GM21723 (cell line): ENCODE measurements around the gene ATP8B1.
"Not testable (repeated sequence)": the region's sequence is repeated elsewhere in the genome, so short reads cannot be mapped to it uniquely, and the experiment has no call there.

ENCODE experiments used
- ATAC-seq: cut with Tn5 transposase; IDR thresholded peaks from one replicate; pipeline ENCODE4 v1.9.1; 2021; ENCODE audit warnings: mild to moderate bottlenecking, moderate library complexity; ENCODE audit not compliant: unreplicated experiment

The ATP8B1 gene

DNA sequence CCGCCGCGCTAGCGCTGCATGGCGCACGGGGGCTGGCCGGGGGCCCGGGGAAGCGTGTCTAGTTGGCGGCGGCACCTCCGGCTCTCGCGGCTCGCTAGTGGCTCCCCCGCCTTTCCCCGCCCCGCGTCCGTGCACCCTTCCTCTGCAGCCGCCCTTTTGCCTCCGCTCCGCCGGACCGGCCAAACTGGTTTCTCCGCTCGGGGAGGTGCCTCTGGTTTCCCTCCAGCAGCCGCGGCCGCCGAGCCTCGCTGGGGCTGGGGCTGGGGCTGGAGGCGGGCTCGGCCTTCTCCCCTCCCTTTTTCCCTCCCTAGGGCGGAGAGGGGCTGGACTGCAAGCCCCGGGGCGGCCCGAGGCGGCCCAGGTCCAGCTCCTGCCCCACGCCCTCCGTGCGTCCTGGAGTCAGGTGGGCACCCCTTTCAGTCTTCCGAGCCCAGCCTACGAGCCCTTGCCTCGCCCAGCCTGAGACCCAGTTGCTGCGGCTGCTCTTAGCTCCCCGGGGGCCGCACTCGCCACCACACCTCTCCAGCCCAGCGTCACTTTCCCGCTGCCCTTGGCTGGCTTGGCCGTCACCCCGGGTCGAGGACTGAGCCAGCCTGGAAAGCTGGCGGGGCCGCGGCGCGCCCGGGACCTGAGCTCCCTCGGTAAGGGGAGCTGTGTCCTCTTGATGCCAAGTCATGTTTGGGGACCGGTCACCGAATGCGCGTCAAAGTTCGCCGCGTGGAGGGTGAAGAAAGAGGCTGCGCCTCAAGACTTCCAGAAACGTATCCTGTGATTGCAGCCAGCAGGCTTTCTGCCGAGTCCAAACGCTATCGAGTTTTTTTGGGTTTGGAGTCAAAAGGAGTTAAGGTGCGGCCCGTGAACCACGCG, at the start of gene ATP8B1:
Gene ATP8B1, minus strand, starts transcription at position 213 of the 867 bp plus-strand sequence. CDS start 71,508 bp downstream, outside the sequence.
- no peak for ATAC-seq

DNA sequence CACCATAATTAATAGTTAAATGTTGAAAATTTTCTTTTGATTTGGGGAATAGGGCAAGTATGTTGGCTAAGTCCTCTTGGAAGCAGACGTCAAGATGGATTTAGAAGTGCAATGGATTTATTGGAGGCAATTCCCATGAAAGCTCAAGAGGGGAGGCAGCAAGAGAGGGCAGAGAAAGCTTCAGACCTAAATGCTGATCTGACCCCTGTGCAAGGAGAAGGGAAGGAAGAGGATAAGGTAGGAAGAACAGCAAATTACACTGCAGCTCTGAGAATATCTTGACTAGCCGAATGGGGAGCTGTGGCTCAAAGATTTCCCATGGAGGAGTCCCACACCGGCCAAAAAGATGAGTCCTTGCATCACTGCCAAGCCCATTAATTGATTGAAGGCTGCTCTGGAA, 46.9 kb upstream of the ATP8B1 start:
- ATAC-seq: no peak

DNA sequence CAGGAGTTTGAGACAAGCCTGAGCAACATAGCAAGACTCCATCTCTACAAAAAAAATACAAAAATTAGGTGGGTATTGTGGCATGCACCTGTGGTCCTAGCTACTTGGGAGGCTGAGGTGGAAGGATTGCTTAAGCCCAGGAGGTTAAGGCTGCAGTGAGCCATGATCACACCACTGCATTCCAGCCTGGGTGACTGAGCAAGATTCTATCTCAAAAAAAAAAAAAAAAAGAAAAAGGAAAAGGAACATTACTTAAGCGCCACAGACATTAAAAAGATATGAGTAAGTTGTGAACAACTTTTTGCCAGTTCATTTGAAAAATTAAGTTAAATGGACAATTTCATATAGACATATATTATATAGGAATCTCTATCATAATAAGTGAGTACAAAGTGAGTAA, 45.3 kb upstream of the ATP8B1 start:
- not testable (repeated sequence) for ATAC-seq

DNA sequence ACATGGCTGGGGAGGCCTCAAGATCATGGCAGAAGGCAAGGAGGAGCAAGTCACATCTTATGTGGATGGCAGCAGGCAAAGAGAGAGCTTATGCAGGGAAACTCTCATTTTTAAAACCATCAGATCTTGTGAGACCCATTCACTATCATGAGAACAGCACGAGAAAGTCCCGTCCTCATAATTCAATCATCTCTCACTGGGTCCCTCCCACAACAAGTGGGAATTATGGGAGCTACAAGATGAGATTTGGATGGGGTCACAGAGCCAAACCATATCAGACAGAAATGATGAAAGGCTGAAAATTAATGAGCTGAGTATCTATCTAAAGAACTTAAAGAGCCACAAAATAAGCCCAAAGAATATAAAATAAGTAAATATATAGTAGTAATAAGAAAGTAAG, 44.3 kb upstream of the ATP8B1 start:
- not testable (repeated sequence) for ATAC-seq

DNA sequence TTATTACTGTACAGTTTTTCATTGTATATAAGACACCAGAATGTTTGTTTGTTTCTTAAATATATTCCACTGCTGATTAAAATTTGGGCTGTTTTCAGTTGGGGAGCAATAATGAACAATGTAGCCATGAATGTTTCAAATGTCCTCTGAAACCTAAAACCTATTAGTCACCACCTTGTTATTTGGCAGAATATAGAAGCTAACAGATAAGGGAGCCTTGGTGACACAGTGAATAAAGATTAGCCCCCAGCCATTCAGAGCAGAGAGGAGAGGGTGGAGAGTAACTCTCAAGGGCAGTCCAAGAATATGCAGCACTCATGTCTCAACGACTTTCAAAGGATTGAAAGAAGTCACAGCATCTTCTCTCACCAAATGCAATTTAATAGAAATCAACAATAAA, 43.1 kb upstream of the ATP8B1 start:
- no peak for ATAC-seq

DNA sequence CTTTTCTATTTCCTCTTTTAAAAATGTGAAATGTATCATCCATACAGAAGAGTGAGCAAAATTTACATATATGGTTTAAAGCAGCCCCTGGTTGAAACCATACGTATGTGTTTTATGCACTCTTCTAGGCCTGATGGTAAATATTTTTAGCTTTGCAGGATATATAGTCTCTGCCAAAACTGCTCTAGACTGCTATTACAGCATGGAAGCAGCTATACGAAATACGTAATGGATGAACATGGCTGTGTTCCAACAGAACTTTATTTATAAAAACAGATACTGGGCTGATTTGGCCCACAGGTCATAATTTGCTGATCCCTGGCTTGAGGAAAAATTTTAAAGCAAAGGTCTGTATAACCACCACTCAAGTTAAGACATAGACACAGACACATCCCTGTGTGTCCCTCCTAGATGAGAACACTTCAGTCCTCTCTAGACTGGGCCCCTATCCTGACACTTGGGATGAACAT, 42.5 kb upstream of the ATP8B1 start:
- no peak for ATAC-seq

DNA sequence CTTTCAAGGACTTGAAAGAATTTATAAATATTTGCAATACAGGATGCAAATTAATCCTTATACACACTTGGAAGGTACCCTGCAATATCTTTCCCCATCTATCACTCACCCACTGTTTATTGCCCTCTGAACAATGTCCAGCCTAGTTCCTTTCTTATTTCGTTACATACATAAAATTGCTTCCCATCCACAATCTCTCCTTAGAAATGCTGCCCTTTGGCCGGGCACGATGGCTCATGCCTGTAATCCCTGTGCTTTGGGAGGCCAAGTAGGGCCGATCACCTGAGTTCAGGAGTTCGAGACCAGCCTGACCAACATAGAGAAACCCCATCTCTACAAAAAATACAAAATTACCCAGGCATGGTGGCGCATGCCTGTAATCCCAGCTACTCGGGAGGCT, 41.2 kb upstream of the ATP8B1 start:
- no peak for ATAC-seq

DNA sequence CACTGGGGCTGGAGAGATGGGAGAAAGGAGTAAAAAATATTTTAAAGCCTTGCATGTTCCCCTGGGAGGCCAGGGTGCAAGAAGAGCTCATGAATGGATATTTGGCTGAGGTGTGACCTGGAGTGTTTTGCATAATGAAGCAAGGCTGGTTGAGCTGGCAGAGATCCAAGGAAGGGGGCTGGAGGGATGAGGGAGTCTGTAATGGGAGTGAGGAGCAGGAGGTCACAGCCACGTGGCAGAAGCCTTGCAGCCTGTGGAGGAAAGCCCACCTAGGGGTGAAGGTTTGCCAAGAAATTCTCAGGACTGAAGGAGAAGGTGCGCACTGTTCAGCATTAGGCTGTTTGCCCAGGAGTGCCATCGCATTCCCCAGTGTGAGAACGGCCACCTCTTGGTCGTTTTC, 40.3 kb upstream of the ATP8B1 start:
- ATAC-seq: no peak

DNA sequence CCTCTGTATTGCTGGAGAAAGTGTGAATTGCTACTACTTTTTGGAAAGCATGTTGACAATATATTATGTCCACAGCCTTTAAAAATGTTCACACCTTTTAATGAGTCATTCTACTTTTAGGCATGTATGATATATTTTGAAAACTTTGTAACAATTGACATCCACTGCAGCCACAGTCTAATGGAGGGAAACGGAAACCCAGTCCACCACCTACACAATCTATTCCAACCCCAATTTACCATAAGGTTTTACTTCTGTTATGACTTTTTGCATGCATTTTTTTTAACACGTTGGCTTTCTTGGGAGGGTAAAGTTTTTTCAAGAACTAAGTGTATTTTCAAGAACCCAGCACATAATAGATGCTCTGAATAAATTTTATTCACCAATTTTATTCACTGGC, 38.5 kb upstream of the ATP8B1 start:
- peak; percentile 48 for ATAC-seq

DNA sequence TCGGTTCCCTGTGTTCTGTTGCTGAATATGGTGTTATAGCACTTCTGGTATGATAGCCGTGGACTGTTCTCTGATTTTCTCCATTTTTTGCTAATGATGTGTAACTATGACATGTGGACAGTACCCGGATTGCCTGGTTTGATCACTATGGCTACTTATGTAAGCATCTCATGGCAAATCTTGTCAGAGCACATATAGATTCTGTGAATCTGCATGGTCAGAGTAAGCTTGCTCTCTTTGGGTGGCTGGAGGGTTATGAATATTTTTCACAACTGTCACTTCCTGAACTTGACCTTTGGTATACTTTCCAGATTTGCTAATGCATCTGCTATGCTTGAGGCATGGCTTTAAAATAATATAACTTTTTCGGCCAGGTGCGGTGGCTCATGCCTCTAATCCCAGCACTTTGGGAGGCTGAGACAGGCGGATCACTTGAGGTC, 36.8 kb upstream of the ATP8B1 start:
- ATAC-seq: no peak

DNA sequence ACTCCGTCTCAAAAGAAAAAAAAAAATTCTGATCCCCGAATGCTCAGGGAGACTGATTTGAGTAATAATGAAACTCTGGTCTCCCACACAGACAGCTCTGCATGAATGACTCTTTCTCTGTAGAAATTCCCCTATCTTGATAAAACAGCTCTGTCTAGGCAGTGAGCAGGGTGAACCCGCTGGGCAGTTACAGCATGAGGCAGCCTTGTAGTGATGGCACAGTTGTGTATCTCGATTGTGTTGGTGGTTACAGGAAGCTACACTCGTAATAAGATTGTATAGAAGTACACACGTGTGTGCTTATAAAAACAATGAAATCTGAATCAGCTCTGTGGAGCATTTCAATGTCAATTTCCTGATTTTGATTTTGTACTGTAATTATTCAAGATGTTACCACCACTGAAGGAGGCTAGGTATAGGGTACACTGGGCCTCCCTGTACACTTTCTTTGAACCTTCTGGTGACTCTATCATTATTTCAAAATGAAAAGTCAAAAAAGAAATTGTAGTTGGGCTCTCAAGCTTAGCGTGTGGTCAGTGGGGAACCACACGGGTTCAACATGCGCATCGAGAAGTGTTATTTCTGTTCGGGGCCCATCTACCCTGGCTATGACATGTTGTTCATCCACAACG, 34.9 kb upstream of the ATP8B1 start:
- ATAC-seq: peak; percentile 83

DNA sequence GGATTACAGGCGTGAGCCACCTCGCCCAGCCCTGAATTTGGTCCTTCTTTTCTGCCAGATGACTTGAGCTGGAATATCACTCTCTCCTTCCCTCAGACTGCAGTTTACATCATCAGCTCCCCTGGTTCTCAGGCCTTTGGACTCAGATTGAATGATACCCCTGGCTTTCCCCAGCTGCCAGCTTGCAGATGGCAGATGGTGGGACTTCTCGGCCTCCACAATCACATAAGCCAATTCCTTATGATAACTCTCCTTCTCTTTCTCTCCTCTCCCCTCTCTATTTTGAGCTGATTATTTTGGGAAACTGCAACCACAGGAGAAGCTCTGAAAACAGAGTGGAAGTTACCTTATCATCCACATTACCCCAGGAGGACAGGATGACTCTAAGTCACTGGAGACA, 33.4 kb upstream of the ATP8B1 start:
- no peak for ATAC-seq

DNA sequence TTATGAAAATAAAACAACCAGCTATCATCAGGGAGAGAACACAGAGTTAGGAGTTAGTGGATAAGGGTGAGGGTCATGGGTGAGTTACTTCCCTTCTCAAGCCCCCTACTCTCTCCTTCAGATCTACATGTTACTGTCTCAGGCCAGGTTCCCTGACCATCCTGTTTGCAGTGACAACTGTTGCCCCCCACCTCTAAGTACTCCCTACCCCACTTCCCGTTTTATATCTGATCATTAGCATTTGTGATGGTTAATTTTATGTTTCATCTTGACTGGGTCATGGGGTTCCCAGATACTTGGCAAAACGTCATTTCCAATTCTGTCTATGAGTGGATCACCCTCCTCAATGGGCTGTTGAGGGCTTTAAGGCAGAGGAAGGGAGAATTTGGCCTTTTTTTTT, 32.8 kb upstream of the ATP8B1 start:
- no peak for ATAC-seq

DNA sequence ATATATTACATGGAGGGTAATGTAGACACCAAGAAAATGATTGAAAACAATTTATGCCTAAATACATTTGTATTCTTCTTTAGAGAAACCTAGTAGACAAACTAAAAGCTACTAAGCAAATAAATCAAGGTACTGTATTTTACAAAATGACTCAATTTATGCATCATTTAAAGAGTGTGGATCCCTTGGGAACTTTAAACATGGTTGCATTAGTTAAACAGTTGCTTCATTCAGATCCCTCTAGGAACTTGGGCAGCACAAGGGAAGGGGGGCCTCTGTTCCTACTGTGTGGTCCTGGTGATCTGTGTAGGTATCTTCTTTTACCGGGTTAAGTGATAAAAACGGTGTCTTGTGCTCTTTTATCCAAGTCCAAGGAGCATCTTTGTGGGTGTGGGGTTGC, 31.5 kb upstream of the ATP8B1 start:
- no peak for ATAC-seq

DNA sequence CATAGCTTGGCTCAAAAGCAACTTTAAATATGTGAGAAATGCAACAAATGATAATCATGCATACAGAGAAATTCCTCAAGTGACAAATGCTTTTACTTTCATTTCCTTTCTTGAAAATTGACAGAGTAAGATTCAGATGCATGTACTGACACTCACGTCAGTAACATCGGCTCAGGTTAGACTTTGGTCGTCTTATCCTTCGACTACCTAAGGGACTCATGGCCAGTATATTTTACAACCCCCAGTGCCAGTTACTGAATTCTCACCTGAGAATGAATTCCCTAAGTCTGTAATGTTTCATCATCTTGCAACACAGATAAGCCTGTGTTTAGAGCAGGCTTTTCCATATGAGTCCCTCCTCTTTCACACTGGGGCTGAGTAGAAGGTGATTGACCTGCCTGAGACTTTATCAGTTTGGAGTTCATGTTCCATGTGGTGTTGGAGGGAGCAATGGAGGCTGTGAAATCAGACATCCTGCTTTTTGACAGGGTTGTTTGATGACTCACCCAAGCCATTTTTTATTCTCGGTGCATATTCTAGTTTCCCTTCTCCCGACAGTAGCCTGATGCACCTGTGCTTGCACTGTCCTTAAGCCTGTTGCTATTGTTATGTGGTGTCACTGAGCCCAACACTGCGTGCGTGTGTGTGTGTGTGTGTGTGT, 30.5 kb upstream of the ATP8B1 start:
- peak; percentile 50 for ATAC-seq

DNA sequence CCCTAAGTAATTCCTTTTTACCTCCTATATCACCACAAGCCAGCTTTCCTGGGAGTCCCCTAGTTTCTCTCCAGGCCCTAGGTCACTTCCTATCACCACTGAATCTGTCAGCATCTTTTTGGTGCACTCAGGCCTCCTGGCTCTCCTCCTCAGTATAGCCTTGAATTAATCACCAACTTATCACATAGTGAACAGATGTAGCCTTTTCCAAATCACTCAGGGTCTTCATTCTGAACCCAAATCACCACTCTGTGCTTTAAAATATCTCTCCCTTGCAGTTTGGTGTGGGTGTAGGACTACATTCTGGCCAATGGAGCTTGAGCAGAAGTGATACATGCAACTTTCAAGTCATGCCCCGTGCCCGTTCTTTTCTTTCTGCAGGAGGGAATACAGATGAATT, 29.6 kb upstream of the ATP8B1 start:
- no peak for ATAC-seq

DNA sequence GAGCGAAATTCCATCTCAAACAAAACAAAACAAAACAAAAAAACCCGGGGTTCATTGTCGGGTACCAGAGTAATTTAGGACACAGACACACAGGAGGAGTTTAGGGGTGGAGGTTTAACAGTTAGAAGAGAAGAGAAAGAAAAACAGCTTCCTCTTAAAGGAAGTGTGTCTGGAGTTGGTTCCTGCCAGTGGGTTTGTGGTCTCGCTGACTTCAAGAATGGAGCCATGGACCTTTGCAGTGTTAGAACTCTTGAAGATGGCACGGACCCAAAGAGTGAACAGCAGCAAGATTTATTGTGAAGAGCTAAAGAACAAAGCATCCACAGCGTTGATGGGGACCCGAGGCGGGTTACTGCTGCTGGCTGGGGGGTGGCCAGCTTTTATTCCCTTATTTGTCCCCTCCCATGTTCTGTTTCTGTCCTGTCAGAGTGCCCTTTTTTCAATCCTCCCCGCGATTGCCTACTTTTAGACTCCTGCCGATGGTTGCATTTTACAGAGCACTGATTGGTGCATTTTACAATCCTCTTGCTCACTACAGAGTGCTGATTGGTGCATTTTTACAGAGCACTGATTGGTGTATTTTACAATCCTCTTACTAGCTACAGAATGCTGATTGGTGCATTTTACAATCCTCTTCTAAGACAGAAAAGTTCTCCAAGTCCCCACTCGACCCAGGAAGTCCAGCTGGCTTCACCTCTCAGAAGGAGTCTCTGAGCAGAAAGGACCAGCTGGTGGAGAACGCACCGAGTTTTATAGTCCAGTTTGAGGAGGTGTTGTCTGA, 28.7 kb upstream of the ATP8B1 start:
- ATAC-seq: no peak

DNA sequence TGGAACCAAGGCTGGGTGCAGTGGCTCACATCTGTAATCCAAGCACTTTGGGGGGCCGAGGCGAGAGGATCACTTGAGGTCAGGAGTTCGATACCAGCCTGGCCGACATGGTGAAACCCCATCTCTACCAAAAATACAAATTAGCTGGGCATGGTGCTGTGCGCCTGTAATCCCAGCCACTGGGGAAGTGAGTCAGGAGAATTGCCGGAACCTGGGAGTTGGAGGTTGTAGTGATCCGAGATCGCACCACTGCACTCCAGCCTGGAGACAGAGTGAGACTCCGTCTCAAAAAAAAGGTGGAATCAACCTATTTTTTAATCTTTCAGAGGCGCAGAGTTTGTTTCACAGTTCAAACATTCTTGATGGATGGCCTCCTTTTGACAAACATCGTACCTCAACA, 24.5 kb upstream of the ATP8B1 start:
- no peak for ATAC-seq

DNA sequence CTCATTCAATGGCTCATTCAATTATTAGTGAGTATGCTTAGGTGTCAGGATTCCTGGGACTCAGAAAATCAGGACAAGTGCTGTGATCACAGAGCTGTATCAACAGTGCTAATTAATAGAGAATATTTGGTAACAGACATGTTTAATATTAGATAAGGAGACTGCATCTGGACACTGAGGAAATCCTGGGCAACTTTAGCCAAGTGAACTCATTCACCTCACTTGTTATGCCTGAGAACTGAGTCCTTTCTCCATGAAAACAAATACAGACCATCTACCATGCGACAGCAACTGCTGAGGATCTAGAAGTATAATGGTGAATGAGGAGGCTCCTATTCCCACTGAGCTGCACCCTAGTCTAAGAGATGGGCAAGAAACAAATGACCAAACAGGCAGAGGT, 23.1 kb upstream of the ATP8B1 start:
- no peak for ATAC-seq

DNA sequence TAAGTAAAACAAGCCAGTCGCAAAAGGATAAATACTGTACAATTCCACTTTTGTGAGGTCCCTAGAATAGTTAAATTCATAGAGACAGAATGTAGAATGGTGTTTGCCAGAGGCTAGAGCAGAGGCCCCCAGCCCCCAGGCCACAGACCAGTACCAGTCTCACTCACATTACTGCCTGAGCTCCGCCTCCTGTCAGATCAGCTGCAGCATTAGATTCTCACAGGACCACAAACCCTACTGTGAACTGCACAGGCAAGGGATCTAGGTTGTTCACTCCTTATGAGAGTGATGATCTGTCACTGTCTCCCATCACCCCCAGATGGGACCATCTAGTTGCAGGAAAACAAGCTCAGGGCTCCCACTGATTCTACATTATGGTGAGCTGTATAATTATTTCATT, 17.5 kb upstream of the ATP8B1 start:
- ATAC-seq: not testable (repeated sequence)
